Calu3 (cell line): ENCODE data around the gene CTDSP1. TPM values are rescaled to one million over a fixed set of nuclear protein-coding genes. Genes with fewer than 3 reads are reported as not detected.
A peak's percentile ranks its signal among the peaks of the same experiment; 100 is the strongest.

Experiments
- BruUV-seq: library from RNA; stranded (reverse); fragments of 400-500 nt; replicated peaks from 2 replicates; lab custom pipeline; 2021; lab: Mats Ljungman, UMichigan
- CTCF ChIA-PET: fragments of 300-600 bp; sonication (Branson Sonifier 250); formaldehyde crosslinking; loops from one replicate; lab custom pipeline; 2022; ENCODE audit warnings: antibody characterized with exemption; lab: Charles Lee
- DNase-seq: peaks from one replicate; pipeline ENCODE4 v3.0.0; 2022
- H3K27ac Mint-ChIP-seq: one replicate; pipeline ENCODE4 v1.8.0; 2022; ENCODE audit warnings: mixed read lengths; ENCODE audit not compliant: unreplicated experiment
- H3K27me3 Mint-ChIP-seq: one replicate; pipeline ENCODE4 v1.8.0; 2022; ENCODE audit warnings: mixed read lengths; ENCODE audit not compliant: unreplicated experiment
- H3K36me3 Mint-ChIP-seq: one replicate; pipeline ENCODE4 v1.8.0; 2022; ENCODE audit warnings: mild to moderate bottlenecking, moderate library complexity, mixed read lengths; ENCODE audit not compliant: insufficient read depth, unreplicated experiment
- H3K4me1 Mint-ChIP-seq: one replicate; pipeline ENCODE4 v1.8.0; 2022; ENCODE audit warnings: mild to moderate bottlenecking, low read depth, mixed read lengths; ENCODE audit not compliant: unreplicated experiment
- H3K4me3 Mint-ChIP-seq: one replicate; pipeline ENCODE4 v1.8.0; 2022; ENCODE audit warnings: mild to moderate bottlenecking, low read depth, moderate library complexity, mixed read lengths; ENCODE audit not compliant: unreplicated experiment
- H3K9me3 Mint-ChIP-seq: one replicate; pipeline ENCODE4 v1.8.0; 2022; ENCODE audit warnings: low read depth, mixed read lengths; ENCODE audit not compliant: unreplicated experiment
- intact Hi-C: fragments of 100-400 bp; cut with micrococcal nuclease; formaldehyde crosslinking; loops from one replicate; pipeline ENCODE4 v1.10.0; 2022; ENCODE audit not compliant: unreplicated experiment
- total RNA-seq: library from RNA; stranded (reverse); gene quantifications from 2 replicates; pipeline ENCODE4 v1.2.3, GENCODE V29; 2022
- TF ChIP-seq, protein P1 (sequence below): fragments of 200-600 bp; IDR thresholded peaks from one replicate; pipeline ENCODE4 v1.8.0; 2022; ENCODE audit warnings: antibody characterized with exemption; ENCODE audit not compliant: unreplicated experiment

Gene CTDSP1
- total RNA-seq, 1 experiment from 2014 or later: 58.0 TPM

DNA sequence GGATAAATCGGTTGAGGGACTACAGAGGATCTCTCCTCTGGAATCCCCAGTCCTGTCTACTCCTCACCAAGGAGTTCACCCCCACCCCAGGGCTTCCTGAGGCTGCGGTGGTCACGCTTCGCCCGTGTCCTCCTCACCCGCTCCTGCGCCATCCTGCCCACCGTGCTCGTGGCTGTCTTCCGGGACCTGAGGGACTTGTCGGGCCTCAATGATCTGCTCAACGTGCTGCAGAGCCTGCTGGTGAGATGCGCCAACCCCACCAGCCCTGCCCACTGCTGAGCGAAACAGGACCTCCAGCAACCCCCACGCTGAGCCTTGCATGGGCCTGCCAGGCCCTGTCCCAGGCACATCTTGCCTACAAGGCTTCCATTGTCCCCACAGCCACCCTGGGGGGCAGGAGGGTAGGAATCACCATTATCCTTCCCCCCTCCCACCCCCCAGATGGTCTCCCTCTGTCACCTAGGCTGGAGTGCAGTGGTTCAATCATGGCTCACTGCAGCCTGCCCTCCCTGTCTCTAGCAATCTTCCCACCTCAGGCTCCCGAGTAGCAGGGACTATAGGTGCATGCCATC is 6.7 kb upstream of the CTDSP1 start:
- TF ChIP-seq, protein P1, sequence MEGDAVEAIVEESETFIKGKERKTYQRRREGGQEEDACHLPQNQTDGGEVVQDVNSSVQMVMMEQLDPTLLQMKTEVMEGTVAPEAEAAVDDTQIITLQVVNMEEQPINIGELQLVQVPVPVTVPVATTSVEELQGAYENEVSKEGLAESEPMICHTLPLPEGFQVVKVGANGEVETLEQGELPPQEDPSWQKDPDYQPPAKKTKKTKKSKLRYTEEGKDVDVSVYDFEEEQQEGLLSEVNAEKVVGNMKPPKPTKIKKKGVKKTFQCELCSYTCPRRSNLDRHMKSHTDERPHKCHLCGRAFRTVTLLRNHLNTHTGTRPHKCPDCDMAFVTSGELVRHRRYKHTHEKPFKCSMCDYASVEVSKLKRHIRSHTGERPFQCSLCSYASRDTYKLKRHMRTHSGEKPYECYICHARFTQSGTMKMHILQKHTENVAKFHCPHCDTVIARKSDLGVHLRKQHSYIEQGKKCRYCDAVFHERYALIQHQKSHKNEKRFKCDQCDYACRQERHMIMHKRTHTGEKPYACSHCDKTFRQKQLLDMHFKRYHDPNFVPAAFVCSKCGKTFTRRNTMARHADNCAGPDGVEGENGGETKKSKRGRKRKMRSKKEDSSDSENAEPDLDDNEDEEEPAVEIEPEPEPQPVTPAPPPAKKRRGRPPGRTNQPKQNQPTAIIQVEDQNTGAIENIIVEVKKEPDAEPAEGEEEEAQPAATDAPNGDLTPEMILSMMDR: no peak
- Mint-ChIP-seq H3K27me3 (no peaks in the 10 kb centered on the region), H3K9me3 (no peaks in the 10 kb centered on the region), H3K27ac (no peak overlapping the region), H3K4me3 (no peak overlapping the region), H3K36me3 (peaks cover 41% of the 10 kb centered on the region), H3K4me1 (peaks cover 25% of the 10 kb centered on the region)
- CTCF ChIA-PET: no interaction called here
- no TSS peak for BruUV-seq
- no peak for DNase-seq
- intact Hi-C loops: loop anchor here (10.0 kb wide), 1 partner anchor 208 kb away; no protein-coding TSS in a partner anchor

DNA sequence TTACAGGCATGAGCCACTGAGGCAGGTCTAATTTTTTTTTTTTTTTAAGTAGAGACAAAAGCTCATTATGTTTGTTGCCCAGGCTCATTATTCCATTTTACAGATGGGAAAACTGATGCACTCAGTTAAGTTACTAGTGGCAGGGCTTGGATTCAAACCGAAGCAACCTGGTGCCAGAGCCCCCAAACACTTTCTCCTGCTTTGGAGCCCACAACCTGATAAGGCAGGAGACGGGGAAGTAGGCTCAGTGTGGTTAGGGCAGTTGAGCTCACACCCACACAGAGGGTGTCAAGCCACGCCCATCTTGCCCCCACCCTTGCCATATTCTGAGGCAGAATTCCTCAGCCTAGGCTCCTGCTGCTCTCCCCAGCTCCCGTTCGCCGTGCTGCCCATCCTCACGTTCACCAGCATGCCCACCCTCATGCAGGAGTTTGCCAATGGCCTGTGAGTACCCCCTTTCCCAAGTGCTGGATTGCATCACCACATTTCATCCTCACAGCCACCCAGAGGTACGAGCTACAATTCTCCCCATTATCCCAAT is 5.8 kb upstream of the CTDSP1 start:
- TF ChIP-seq, protein P1: no peak
- DNase-seq: no peak
- BruUV-seq: no TSS peak
- Mint-ChIP-seq H3K4me1 (peaks cover 26% of the 10 kb centered on the region), H3K27ac (no peak overlapping the region), H3K27me3 (no peaks in the 10 kb centered on the region), H3K9me3 (no peaks in the 10 kb centered on the region), H3K4me3 (no peak overlapping the region), H3K36me3 (peaks cover 44% of the 10 kb centered on the region)
- CTCF ChIA-PET: interaction anchor here (0.7 to 1.1 kb wide), 3 partner anchors 11 to 107 kb away, joined by 3 read pairs; no protein-coding TSS in a partner anchor
- intact Hi-C loops: loop anchor here (10.0 kb wide), 1 partner anchor 209 kb away; no protein-coding TSS in a partner anchor

DNA sequence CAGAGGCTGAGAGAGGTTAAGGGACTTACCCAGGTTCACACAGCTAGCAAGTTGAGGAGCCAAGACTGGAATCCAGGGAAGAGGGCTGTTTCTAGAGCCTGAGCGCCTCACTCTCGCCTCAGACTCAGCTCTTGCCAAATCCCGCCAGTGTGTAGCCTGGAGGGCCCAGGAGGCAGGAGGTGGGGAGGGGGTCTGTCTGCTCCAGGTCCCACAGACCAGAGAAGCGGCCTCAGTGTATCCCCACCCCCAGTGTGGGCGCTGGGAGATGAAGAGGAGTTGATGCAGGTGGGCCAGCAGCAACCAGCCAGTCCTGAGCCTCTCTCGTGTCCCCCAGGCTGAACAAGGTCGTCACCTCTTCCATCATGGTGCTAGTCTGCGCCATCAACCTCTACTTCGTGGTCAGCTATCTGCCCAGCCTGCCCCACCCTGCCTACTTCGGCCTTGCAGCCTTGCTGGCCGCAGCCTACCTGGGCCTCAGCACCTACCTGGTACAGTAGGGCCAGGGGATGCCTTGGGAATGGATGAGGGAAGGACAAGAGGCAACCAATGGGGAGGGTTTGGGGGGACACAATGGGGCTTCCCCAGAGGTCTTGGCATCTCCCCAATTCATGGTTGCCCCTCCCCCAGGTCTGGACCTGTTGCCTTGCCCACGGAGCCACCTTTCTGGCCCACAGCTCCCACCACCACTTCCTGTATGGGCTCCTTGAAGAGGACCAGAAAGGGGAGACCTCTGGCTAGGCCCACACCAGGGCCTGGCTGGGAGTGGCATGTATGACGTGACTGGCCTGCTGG is 5.2 kb upstream of the CTDSP1 start:
- TF ChIP-seq, protein P1: no peak
- BruUV-seq: no TSS peak
- no peak overlapping the region for H3K27ac Mint-ChIP-seq
- peaks cover 45% of the 10 kb centered on the region for H3K36me3 Mint-ChIP-seq
- intact Hi-C loops: loop anchor here (5.0 to 10.0 kb wide), 2 partner anchors 122 to 210 kb away; partner anchors contain the start of genes AAMP and PNKD
- no peak for DNase-seq
- peak overlapping the region; percentile 52 for H3K4me3 Mint-ChIP-seq
- CTCF ChIA-PET: interaction anchor here (0.7 to 1.1 kb wide), 4 partner anchors 11 to 108 kb away, joined by 3 to 4 read pairs (median 3); no protein-coding TSS in a partner anchor
- no peaks in the 10 kb centered on the region for H3K27me3 Mint-ChIP-seq
- H3K4me1 Mint-ChIP-seq: peaks cover 26% of the 10 kb centered on the region
- H3K9me3 Mint-ChIP-seq: no peaks in the 10 kb centered on the region

DNA sequence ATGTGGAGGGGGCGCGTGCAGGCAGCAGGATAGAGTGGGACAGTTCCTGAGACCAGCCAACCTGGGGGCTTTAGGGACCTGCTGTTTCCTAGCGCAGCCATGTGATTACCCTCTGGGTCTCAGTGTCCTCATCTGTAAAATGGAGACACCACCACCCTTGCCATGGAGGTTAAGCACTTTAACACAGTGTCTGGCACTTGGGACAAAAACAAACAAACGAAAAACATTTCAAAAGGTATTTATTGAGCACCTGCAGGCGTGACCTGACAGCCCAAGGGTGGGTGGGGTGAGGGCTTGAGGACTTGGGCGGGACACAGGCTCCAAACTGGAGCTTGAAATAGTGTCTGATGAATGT is 4.6 kb upstream of the CTDSP1 start:
- no peaks in the 10 kb centered on the region for H3K27me3 Mint-ChIP-seq
- peaks cover 26% of the 10 kb centered on the region for H3K4me1 Mint-ChIP-seq
- TF ChIP-seq, protein P1: no peak
- no peak overlapping the region for H3K27ac Mint-ChIP-seq
- H3K4me3 Mint-ChIP-seq: peak overlapping the region; percentile 52
- intact Hi-C loops: loop anchor here (5.0 to 10.0 kb wide), 2 partner anchors 123 to 210 kb away; partner anchors contain the start of genes AAMP and PNKD
- BruUV-seq: no TSS peak
- peaks cover 50% of the 10 kb centered on the region for H3K36me3 Mint-ChIP-seq
- CTCF ChIA-PET: interaction anchor here (0.6 to 1.9 kb wide), 4 partner anchors 60 to 1230 kb away, joined by 3 to 12 read pairs (median 4); no protein-coding TSS in a partner anchor
- no peaks in the 10 kb centered on the region for H3K9me3 Mint-ChIP-seq
- DNase-seq: no peak
